GM23248 (cell line): ENCODE data around the gene GPD2.

ENCODE experiments used
- EZH2 ChIP-seq: fragments of 200-600 bp; sonication (generic); IDR thresholded peaks from 2 replicates; pipeline ENCODE4 v1.6.1; 2018; ENCODE audit warnings: antibody characterized with exemption, mild to moderate bottlenecking; ENCODE audit not compliant: insufficient read depth, poor library complexity, severe bottlenecking
- EZH2phosphoT487 ChIP-seq: fragments of 200-600 bp; sonication (generic); IDR thresholded peaks from 2 replicates; pipeline ENCODE4 v1.6.1; 2018; ENCODE audit warnings: antibody characterized with exemption, moderate library complexity, mild to moderate bottlenecking, low read depth; ENCODE audit not compliant: insufficient read depth

- no peak for TF ChIP-seq EZH2phosphoT487
- TF ChIP-seq EZH2 = no peak
Observed at GRCh38 chr2:156635646-156636045, 199.5 kb downstream of the GPD2 start.
